Lower leg skin (tissue), 4 donors: ENCODE data around the gene UBE2I. TPM values are rescaled to one million over a fixed set of nuclear protein-coding genes. Genes with fewer than 3 reads are reported as not detected.

Experiments used
- DNase-seq, 2 donors: peaks; one replicate each; pipeline ENCODE4 v3.0.0-alpha.2; 2019; ENCODE audit warnings: low spot score in 2 of 2
- H3K4me3 ChIP-seq: fragments of 200-600 bp; sonication (generic); 2 replicates; pipeline ENCODE4 v1.5.1; 2017; ENCODE audit warnings: mild to moderate bottlenecking, low read depth; ENCODE audit not compliant: poor library complexity, severe bottlenecking
- CTCF ChIP-seq, 3 donors: fragments of 450-650 bp; IDR thresholded peaks; one replicate each; pipeline ENCODE4 v1.5.1; 2016; ENCODE audit warnings: antibody characterized with exemption in 3 of 3, mild to moderate bottlenecking in 3 of 3, moderate library complexity in 2 of 3
- POLR2A ChIP-seq, 2 donors: fragments of 450-650 bp; IDR thresholded peaks; one replicate each; pipeline ENCODE4 v1.6.1; 2016 to 2017; ENCODE audit warnings: antibody characterized with exemption in 2 of 2, mild to moderate bottlenecking in 1 of 2, moderate library complexity in 1 of 2
- WGBS, 2 donors: methylation state at CpG; one replicate each; pipeline ENCODE4 v1.1.5; 2018; 5-methylcytosine and 5-hydroxymethylcytosine counted together
- intact Hi-C: fragments of 100-400 bp; cut with DNase I; formaldehyde crosslinking; loops from one replicate; pipeline ENCODE4 v1.15.0; 2023; ENCODE audit warnings: low total_unique reads
- total RNA-seq, 4 donors: library from RNA; depleted of rRNA; stranded (reverse); fragments of >200 nt; gene quantifications; one replicate each; pipeline ENCODE4 v1.1.0, GENCODE V29; 2016

Gene UBE2I
- total RNA-seq, 4 donors from 2014 or later = 42.1 to 138 (median 47.4) TPM

GRCh38 chr16:1316033-1316405 lies 6.6 kb downstream of the UBE2I start:
- DNase-seq = no peak
- intact Hi-C loops = no loop called here
- no peak overlapping the region for H3K4me3 ChIP-seq
- 80 to 86% methylated on average over 14 of the region's 14 CpGs for whole genome bisulfite sequencing, 2 donors
- no peak for TF ChIP-seq CTCF (IDR thresholded peaks at IDR 0.05)
- TF ChIP-seq POLR2A (IDR thresholded peaks at IDR 0.05) = no peak

- TF ChIP-seq CTCF (IDR thresholded peaks at IDR 0.05) (no peak), POLR2A (IDR thresholded peaks at IDR 0.05) (no peak)
- no peak for DNase-seq
- H3K4me3 ChIP-seq = no peak overlapping the region
- 89 to 90% methylated on average over 27 to 32 of the region's 32 CpGs for WGBS, 2 donors
- intact Hi-C loops = no loop called here
These were observed 8.2 kb downstream of the UBE2I start for GRCh38 chr16:1317479-1318267.

- no peak overlapping the region for H3K4me3 ChIP-seq
- 80 to 84% methylated on average over 9 of the region's 9 CpGs for WGBS, 2 donors
- TF ChIP-seq CTCF (IDR thresholded peaks at IDR 0.05) (no peak), POLR2A (IDR thresholded peaks at IDR 0.05) (no peak)
- no peak for DNase-seq
- intact Hi-C loops = no loop called here
These were observed 8.8 kb downstream of the UBE2I start for GRCh38 chr16:1318268-1318545.

GRCh38 chr16:1319041-1319440 lies 9.6 kb downstream of the UBE2I start:
- no peak overlapping the region for H3K4me3 ChIP-seq
- intact Hi-C loops = no loop called here
- TF ChIP-seq POLR2A (IDR thresholded peaks at IDR 0.05) (no peak), CTCF (IDR thresholded peaks at IDR 0.05) (no peak)
- no peak for DNase-seq
- 89 to 92% methylated on average over 33 of the region's 33 CpGs for WGBS, 2 donors

GRCh38 chr16:1320097-1320496 lies 10.7 kb downstream of the UBE2I start:
- intact Hi-C loops = no loop called here
- TF ChIP-seq CTCF (IDR thresholded peaks at IDR 0.05) (no peak), POLR2A (IDR thresholded peaks at IDR 0.05) (no peak)
- WGBS, 2 donors = 80 to 86% methylated on average over 12 of the region's 12 CpGs
- no peak for DNase-seq
- no peak overlapping the region for H3K4me3 ChIP-seq

GRCh38 chr16:1320658-1321240 lies 11.3 kb downstream of the UBE2I start:
- WGBS, 2 donors = 86 to 89% methylated on average over 10 to 14 of the region's 22 CpGs
- no peak overlapping the region for H3K4me3 ChIP-seq
- intact Hi-C loops = no loop called here
- no peak for DNase-seq
- TF ChIP-seq CTCF (IDR thresholded peaks at IDR 0.05) = no peak
- TF ChIP-seq POLR2A (IDR thresholded peaks at IDR 0.05) = no peak
